Measurements from ENCODE around the gene TNFRSF18.

DNA sequence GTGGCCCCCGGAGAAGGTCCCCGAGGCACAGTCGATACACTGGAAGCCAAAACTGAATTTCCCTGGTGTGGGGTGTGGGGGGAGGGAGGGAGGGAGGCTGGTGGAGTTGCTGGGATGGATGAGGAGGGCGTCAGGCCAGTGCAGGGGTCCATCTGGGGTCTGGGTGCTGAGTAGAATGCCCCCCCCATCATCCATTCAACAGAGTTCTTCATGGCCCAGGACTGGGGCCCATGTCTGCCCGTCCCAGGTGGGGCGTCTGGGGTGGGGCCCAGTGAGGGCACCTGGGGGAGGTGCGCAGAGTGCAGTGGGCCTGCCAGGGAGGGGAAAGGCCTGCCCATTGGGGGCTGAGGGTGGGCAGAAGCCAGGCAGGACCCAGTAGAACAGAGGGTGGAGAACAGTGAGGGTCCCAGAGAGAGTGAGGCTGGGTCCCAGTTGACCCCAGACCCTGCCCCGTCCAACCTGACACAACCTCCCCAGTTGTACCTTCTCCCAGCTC is 1.9 kb downstream of the TNFRSF18 start:
- TF ChIP-seq ZSCAN20 (CRISPR knock-in tag; IDR thresholded peaks at IDR 0.05) (no peak), POLR2A (IDR thresholded peaks at IDR 0.05; ENCODE audit: low read length) (no peak), KDM1A (IDR thresholded peaks at IDR 0.05; ENCODE audit: low read depth) (no peak), MYC (IDR thresholded peaks at IDR 0.05; ENCODE audit: borderline replicate concordance, low read length) (no peak), MAZ (IDR thresholded peaks at IDR 0.05; ENCODE audit: borderline replicate concordance, low read depth, low read length) (no peak)
- TF ChIP-seq, protein P1, sequence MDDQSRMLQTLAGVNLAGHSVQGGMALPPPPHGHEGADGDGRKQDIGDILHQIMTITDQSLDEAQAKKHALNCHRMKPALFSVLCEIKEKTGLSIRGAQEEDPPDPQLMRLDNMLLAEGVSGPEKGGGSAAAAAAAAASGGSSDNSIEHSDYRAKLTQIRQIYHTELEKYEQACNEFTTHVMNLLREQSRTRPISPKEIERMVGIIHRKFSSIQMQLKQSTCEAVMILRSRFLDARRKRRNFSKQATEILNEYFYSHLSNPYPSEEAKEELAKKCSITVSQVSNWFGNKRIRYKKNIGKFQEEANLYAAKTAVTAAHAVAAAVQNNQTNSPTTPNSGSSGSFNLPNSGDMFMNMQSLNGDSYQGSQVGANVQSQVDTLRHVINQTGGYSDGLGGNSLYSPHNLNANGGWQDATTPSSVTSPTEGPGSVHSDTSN (IDR thresholded peaks at IDR 0.05): no peak
- TF ChIP-seq, protein P2, sequence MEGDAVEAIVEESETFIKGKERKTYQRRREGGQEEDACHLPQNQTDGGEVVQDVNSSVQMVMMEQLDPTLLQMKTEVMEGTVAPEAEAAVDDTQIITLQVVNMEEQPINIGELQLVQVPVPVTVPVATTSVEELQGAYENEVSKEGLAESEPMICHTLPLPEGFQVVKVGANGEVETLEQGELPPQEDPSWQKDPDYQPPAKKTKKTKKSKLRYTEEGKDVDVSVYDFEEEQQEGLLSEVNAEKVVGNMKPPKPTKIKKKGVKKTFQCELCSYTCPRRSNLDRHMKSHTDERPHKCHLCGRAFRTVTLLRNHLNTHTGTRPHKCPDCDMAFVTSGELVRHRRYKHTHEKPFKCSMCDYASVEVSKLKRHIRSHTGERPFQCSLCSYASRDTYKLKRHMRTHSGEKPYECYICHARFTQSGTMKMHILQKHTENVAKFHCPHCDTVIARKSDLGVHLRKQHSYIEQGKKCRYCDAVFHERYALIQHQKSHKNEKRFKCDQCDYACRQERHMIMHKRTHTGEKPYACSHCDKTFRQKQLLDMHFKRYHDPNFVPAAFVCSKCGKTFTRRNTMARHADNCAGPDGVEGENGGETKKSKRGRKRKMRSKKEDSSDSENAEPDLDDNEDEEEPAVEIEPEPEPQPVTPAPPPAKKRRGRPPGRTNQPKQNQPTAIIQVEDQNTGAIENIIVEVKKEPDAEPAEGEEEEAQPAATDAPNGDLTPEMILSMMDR (IDR thresholded peaks at IDR 0.05): no peak
- TF ChIP-seq, protein P3, sequence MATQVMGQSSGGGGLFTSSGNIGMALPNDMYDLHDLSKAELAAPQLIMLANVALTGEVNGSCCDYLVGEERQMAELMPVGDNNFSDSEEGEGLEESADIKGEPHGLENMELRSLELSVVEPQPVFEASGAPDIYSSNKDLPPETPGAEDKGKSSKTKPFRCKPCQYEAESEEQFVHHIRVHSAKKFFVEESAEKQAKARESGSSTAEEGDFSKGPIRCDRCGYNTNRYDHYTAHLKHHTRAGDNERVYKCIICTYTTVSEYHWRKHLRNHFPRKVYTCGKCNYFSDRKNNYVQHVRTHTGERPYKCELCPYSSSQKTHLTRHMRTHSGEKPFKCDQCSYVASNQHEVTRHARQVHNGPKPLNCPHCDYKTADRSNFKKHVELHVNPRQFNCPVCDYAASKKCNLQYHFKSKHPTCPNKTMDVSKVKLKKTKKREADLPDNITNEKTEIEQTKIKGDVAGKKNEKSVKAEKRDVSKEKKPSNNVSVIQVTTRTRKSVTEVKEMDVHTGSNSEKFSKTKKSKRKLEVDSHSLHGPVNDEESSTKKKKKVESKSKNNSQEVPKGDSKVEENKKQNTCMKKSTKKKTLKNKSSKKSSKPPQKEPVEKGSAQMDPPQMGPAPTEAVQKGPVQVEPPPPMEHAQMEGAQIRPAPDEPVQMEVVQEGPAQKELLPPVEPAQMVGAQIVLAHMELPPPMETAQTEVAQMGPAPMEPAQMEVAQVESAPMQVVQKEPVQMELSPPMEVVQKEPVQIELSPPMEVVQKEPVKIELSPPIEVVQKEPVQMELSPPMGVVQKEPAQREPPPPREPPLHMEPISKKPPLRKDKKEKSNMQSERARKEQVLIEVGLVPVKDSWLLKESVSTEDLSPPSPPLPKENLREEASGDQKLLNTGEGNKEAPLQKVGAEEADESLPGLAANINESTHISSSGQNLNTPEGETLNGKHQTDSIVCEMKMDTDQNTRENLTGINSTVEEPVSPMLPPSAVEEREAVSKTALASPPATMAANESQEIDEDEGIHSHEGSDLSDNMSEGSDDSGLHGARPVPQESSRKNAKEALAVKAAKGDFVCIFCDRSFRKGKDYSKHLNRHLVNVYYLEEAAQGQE (IDR thresholded peaks at IDR 0.05): no peak
